Measurements from ENCODE around the gene SLC6A11.

SLC6A11 gene

DNA sequence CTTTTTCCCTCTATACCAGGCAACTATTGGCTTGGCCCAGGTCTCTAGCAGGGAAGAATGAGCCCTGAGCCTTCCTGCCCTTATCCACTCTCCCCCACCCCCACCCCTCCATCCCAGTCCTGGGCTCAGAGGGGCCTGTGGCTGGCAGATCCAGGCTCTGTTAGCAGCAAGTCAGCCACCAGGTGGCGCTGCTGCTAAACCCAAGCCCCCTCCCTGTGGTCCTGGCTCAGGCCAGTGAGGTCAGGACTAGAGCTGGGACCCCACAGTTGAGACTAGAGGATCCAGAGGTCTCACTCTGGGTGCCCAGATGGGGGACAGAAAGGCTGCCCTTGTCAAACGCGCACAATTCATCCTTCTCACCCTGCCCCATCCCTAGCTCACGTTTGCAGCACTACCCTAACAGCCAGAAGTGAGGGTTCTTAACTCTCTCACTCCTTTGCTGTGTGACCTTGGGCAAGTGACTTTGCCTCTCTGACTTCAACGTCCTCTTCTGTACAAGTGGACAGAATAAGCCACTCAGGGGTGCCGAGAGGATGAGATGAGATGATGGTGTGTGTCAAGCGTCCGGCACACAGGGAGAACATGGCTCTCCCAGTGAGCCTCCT lies 129.8 kb downstream of the SLC6A11 start:
- no peak overlapping the region for H3K4me3 ChIP-seq (ENCODE audit: low read depth, low read length)

DNA sequence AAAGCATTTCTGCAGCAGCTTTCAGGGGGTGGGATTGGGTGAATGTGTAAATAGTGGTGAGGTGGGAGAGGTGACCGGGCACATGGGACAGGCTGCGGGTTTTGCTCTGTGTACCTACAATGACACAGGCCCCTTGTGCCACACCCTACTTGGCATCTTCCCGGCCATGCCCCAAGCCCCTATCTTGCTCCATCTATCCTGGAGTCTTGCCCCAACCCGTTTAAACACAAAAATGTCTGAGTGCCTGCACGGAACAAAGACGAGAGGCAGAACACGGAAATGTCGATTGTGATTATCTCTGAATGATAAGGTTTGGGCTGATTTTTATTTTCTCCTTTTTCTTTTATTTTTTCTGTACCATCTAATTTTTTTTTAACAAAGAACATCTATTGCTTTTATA lies 130.5 kb downstream of the SLC6A11 start:
- H3K4me3 ChIP-seq (ENCODE audit: low read depth, low read length) = no peak overlapping the region
- no peak for DNase-seq (ENCODE audit: low read depth)
- TF ChIP-seq, protein P1, sequence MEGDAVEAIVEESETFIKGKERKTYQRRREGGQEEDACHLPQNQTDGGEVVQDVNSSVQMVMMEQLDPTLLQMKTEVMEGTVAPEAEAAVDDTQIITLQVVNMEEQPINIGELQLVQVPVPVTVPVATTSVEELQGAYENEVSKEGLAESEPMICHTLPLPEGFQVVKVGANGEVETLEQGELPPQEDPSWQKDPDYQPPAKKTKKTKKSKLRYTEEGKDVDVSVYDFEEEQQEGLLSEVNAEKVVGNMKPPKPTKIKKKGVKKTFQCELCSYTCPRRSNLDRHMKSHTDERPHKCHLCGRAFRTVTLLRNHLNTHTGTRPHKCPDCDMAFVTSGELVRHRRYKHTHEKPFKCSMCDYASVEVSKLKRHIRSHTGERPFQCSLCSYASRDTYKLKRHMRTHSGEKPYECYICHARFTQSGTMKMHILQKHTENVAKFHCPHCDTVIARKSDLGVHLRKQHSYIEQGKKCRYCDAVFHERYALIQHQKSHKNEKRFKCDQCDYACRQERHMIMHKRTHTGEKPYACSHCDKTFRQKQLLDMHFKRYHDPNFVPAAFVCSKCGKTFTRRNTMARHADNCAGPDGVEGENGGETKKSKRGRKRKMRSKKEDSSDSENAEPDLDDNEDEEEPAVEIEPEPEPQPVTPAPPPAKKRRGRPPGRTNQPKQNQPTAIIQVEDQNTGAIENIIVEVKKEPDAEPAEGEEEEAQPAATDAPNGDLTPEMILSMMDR (IDR thresholded peaks at IDR 0.05; ENCODE audit: control insufficient read depth, extremely low read depth, insufficient read depth) = no peak

More for the DNA sequence above, 129.8 kb downstream of the SLC6A11 start:
- TF ChIP-seq, protein P1 (IDR thresholded peaks at IDR 0.05; ENCODE audit: control insufficient read depth, extremely low read depth, insufficient read depth) = peak; percentile 81
- DNase-seq (ENCODE audit: low read depth) = peak; percentile 6

DNA sequence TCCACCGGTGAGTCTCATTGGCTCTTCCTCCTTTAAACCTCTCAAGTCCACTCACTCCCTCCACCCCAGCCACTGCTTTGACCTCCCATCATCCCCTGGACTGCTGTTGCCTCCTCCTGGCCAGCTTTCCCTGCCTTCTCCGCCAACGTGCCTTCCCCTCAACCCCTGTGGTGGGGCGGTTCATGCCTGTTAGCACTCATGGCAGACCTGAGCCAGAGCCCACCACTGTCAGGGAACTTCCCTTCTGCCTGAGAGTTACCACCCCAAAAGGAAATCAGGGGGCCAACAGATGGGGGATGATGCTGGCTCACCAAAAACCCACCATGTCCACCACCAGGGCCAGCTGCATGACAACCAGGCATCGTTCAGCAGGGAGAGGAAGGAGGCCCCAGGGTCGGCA lies 132.3 kb downstream of the SLC6A11 start:
- no peak overlapping the region for H3K4me3 ChIP-seq (ENCODE audit: low read depth, low read length)
- DNase-seq (ENCODE audit: low read depth) = no peak
- TF ChIP-seq, protein P1 (IDR thresholded peaks at IDR 0.05; ENCODE audit: control insufficient read depth, extremely low read depth, insufficient read depth) = no peak

DNA sequence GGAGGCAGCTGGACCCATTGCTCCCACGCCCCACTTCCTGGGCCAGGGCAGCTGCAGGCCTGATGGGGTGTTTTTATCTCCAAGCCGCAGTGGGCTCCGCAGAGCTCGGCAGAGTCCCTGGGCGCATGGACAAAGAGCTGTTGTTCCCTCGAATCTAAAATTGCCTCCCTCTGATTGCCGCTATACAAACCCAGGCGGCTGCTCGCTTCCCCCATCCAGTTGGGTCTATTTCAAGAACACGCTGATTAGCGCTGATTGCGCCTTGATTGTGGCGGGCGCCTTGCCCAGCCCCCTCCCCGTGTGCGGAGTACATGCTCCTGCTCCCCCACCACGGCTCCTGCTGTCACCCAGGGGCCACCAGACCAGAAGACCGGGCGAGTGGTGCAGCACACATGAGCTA lies 133.2 kb downstream of the SLC6A11 start:
- TF ChIP-seq, protein P1 (IDR thresholded peaks at IDR 0.05; ENCODE audit: control insufficient read depth, extremely low read depth, insufficient read depth) = no peak
- H3K4me3 ChIP-seq (ENCODE audit: low read depth, low read length) = no peak overlapping the region
- DNase-seq (ENCODE audit: low read depth) = no peak

DNA sequence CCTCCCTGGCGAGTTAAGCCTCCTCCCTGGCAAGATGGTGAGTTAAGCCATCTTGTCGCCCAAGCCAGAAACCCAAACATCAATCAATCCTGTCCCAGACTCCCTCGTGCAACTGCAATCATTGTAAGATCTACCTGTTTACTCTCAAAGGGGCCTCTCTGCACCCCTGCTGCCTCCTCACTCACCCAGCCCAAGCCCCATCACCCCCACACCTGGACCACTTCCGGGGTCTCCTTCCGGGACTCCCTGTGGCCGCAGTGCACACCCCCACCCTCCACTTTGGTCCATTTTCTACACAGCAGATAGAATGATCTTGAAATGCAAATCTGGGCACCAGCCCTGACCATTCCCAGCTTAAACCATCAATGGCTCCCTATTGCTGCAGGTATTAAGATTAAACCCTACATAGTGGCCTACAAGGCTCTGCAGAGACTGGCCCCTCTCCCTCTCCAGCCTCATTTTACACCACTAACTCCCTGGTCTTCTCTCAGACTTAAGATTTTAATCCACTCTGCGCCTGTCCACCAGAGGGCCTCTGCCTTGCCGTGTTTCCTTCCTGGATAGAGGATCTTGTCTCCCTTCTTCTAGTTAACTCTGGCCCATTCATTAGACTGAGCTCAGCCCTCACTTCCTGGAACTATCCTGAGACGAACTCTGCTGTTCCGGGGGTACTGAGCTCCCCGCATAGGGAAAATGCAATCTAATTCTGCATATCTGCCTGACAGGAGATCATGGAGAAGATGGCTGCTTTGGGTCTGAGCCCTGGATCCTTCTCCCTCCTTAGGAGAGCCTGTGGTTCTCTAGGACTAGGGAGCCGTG lies 134.7 kb downstream of the SLC6A11 start:
- TF ChIP-seq, protein P1 (IDR thresholded peaks at IDR 0.05; ENCODE audit: control insufficient read depth, extremely low read depth, insufficient read depth) = peak; percentile 82
- no peak overlapping the region for H3K4me3 ChIP-seq (ENCODE audit: low read depth, low read length)
- DNase-seq (ENCODE audit: low read depth) = peak; percentile 4

DNA sequence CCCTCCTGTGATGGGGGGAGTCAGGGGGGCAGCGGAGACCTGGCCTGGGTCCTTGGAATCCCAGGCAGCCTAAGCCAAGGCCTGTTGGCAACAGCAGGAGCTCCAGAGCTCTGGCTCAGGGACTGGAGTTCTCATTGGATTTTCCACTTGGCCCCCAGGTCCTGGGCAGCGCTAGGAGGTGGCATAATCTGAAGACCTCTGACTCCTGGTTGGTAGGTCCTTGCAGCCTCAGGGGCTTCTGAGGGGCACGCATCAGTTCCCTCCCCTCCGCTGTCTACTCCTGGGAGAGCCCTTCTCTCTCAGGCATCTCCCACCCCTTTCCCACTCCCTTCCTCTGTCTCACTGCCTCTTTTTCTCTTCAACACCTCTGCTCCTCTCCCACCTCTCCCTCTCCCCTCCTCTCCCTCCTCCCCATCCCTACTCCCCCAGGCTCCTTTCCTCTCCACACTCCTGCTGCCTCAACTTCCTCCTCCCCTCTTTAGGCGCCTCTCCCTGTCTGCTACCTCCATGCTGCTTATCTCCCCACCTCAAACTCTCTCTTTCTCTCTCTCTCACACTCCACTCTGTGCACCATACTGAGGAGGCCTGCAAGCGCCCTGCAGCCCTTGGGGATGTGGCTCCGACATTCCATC lies 135.4 kb downstream of the SLC6A11 start:
- no peak for DNase-seq (ENCODE audit: low read depth)
- TF ChIP-seq, protein P1 (IDR thresholded peaks at IDR 0.05; ENCODE audit: control insufficient read depth, extremely low read depth, insufficient read depth) = no peak
- no peak overlapping the region for H3K4me3 ChIP-seq (ENCODE audit: low read depth, low read length)
